ENCODE measurements around the gene ZNF772. TPM values are rescaled to one million over a fixed set of nuclear protein-coding genes. Genes with fewer than 3 reads are reported as not detected.
"Not testable (repeated sequence)": the region's sequence is repeated elsewhere in the genome, so short reads cannot be mapped to it uniquely, and the experiment has no call there.

ZNF772 gene
- 9.8 and 12.2 TPM in 2 replicates for total RNA-seq (2014; rRNA removed; shearing (Covaris generic))

DNA sequence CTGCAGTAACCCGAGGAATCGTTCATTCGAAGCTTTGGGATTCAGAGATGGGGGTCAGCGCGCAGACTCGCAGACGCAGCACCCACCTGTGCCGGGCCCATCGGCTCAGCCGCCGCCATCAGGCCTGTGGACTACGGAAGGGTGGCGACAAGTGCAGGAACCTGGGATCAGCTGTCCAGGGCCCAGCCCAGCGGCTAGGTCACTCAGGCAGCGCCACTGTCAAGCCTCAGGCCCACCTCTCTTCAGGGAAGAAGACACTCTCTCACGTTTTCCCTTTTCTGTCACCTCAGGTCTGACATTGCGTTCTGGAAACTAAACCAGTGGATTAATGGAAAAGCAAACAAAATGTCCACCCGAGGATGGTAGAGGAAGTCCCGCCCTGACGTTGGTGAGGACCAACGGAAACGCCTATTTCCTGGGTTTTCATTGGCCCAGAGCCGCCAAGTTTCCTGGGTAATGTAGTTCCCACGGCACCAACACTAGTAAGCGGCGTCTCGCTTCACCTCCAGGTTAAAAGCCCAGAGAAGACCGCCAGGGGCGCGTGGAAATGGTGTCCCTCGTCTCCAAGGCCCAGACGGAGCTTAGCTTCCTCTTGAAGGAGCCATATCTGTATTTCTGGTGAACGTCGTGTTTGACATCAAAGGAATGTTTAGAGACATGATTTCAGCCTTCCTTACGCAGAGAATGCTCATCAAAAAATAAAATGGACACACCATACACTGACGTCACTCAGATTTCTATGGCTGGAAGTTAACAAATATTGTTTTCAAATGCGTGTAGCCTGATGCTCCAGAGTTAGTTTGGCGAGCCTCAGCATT lies at the start of gene ZNF772:
Gene ZNF772, minus strand, starts transcription at position 376 of the 818 bp plus-strand sequence. Its CDS starts 257 bp downstream, at position 119.
- DNase-seq (ENCODE audit: low read depth) = peak; percentile 95

DNA sequence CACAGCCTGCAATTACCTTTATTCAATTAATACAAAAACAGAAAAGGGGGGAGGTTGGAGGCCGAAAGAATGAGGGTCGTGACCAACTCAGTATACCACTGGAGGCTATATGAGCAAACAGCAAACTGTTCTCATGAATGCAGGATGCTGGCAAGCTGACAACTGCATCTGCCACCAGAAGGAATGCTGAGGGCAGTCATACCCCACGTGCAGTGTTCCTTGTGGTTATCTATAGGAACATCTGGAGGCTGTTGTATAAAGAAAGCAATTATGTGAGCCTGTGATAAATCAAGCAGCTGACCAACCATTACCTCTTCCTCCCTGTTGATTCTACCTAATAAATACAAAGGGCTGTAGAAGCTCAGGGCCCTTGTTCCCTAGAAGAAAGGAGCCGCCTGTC lies 40.7 kb upstream of the ZNF772 start:
- not testable (repeated sequence) for DNase-seq (ENCODE audit: low read depth)

- no peak for DNase-seq (ENCODE audit: low read depth)
These were observed 37.9 kb upstream of the ZNF772 start for GRCh38 chr19:57515255-57515654.

GRCh38 chr19:57512845-57513244 lies 35.5 kb upstream of the ZNF772 start:
- no peak for DNase-seq (ENCODE audit: low read depth)

GRCh38 chr19:57511484-57511883 lies 34.1 kb upstream of the ZNF772 start:
- DNase-seq (ENCODE audit: low read depth) = no peak

GRCh38 chr19:57506163-57506562 lies 28.8 kb upstream of the ZNF772 start:
- no peak for DNase-seq (ENCODE audit: low read depth)

DNA sequence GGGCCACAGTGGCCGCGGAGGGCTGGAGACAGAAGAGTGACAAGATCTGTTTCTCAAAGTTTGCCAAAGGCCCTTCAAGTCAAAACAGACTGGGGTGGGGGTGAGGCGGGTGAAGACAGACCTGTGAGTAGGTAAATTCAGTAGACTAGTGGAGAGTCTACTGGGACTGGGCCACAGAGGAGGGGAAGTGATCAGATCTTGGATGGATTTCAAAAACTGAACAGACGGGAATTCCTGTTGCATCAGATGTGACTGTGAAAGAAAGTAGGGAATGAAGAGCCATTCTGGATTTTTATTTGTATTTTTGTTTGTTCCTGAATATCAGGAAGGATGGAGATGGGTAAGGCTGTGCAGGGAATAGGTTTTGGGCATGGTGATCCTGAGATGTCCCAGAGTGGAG lies 23.0 kb upstream of the ZNF772 start:
- not testable (repeated sequence) for DNase-seq (ENCODE audit: low read depth)

GRCh38 chr19:57499680-57500395 lies 22.5 kb upstream of the ZNF772 start, which contains the start of gene ZNF773:
Gene ZNF773 (plus strand): TSS chr19:57499938. CDS start chr19:57500081, 143 bp downstream.
- DNase-seq (ENCODE audit: low read depth) = peak; percentile 98

DNA sequence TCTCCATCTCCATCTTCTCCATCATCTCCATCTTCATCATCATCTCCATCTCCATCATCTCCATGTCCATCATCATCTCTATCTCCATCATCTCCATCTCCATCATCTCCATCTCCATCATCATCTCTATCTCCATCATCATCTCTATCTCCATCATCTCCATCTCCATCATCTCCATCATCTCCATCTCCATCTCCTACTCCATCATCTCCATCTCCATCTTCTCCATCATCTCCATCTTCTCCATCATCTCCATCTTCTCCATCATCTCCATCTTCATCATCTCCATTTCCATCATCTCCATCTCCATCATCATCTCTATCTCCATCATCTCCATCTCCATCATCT lies 21.9 kb upstream of the ZNF772 start:
- not testable (repeated sequence) for DNase-seq (ENCODE audit: low read depth)

DNA sequence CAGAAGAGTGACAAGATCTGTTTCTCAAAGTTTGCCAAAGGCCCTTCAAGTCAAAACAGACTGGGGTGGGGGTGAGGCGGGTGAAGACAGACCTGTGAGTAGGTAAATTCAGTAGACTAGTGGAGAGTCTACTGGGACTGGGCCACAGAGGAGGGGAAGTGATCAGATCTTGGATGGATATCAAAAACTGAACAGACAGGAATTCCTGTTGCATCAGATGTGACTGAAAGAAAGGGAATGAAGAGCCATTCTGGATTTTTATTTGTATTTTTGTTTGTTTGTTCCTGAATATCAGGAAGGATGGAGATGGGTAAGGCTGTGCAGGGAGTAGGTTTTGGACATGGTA lies 10.9 kb upstream of the ZNF772 start:
- not testable (repeated sequence) for DNase-seq (ENCODE audit: low read depth)

- DNase-seq (ENCODE audit: low read depth) = peak; percentile 90
These were observed 10.3 kb upstream of the ZNF772 start, which contains the start of gene ZNF419 for GRCh38 chr19:57487477-57488298. Gene ZNF419 (plus strand): TSS chr19:57487750. CDS start chr19:57487951, 201 bp downstream.

DNA sequence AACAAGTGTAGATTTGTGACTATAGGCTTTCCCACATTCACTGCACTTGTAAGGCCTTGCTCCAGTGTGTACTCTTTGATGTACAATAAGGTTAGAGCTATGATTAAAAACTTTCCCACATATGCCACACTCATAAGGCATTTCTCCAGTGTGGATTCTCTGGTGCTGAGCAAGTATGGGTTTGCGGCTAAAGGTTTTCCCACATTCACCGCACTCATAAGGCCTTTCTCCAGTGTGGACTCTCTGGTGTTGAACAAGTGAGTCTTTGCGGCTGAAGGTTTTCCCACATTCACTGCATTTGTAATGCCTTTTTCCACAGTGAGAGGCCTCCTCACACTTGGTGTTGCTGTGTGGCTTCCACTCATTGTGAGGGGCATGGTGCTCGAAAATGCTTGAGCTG lies 3.7 kb downstream of the ZNF772 start:
- no peak for DNase-seq (ENCODE audit: low read depth)

DNA sequence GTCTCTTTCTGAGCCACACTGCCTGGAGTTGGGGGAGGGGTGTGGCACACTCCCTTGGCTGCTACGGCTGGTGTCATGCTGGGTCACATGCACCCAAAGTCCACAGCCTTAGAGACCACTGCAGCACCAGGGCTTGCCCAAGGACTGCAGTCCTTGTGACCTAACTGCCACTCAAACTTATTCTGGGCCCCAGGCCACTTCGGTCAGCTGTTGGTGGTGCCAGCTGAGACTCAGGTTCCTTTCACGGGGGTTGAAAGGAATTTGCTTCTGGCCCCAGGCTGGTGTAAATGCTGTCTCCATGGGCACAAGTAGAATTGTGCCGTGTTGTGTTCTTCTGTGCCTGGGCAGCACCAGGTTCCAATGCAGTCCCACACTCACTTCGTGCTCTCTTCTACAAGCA lies 10.9 kb downstream of the ZNF772 start:
- DNase-seq (ENCODE audit: low read depth) = no peak

GRCh38 chr19:57465680-57466381 lies 11.5 kb downstream of the ZNF772 start:
- peak; percentile 33 for DNase-seq (ENCODE audit: low read depth)

DNA sequence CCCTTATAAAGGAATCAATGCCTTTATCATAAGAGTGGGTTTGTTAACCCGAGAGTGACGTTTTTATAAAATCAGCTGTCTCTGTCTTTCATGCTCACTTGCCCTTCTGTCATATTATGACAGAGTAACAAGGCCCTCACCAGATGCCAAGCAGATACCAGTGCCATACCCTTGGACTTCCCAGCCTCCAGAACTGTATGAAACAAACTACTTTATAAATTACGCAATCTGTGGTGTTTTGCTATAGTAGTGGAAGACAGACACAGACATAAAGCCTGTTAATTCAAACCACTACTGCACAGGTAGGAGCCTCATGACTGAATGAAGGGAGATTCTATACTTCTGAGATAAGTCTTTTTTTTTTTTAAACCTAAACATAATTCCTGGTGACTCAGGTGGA lies 25.1 kb downstream of the ZNF772 start:
- no peak for DNase-seq (ENCODE audit: low read depth)

GRCh38 chr19:57443121-57443696 lies 34.2 kb downstream of the ZNF772 start:
- no peak for DNase-seq (ENCODE audit: low read depth)

DNA sequence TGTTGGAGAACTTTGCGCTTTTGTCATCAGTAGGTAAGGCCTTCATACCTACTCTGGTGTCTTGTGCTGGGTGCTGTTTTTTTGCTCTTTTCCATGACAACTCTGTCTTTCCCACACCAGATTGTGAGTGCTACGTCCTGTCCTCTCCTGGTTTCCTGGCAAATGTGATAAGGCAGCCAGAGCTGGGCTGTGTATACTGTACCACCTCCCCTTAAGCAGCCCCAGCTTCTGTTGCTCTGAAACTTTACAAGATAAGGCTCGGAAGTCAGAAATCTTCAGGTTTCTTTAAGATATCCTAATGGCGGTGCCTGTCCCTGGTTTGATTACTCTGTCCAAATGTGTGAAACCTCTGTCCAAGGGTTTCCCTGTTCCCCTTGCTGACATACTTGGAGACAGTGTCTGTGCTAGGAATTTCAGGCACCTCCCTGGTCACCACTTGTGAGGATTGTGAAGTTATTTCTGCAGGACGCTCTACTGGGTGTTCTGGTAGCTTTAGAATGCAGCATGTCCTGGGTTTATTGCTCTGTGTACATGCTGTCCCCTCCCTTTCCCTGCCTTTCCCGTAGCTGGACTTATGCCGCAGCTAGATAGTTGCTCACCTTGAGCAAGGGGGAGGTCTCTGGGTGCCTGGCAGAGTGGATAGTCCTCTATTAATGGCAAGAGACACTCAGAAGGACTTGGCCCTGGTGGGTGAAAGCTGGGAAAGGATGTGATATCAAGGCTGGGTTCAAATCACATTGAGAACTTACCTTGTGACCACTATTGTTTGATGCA lies 35.2 kb downstream of the ZNF772 start:
- no peak for DNase-seq (ENCODE audit: low read depth)

DNA sequence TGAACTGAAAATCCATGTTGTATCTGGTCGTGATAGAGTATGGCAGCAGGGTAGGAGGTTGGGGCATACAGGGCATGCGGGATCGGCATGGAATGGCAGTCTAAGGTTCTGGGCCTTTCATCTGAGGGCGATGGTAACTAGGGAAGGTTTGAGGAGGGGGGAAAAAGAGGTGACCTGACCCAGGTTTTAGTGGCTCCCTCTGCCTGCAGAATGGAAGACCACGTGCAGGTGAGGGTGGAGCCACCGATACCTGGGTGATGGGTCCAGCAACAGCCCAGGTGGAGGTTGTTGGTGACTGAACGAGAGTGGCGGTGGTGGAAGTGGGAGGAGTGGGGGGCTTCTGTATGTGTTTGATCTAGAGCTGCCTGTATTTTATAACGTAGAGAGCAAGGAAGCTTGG lies 38.4 kb downstream of the ZNF772 start:
- DNase-seq (ENCODE audit: low read depth) = no peak

- DNase-seq (ENCODE audit: low read depth) = no peak
These were observed 39.4 kb downstream of the ZNF772 start for GRCh38 chr19:57437931-57438330.

- DNase-seq (ENCODE audit: low read depth) = no peak
These were observed 40.9 kb downstream of the ZNF772 start for GRCh38 chr19:57436417-57436816.

Measured in Daoy (cell line).